Stimulated activated effector memory CD8-positive, alpha-beta T cell treated with anti-CD3 and anti-CD28 coated beads, Interleukin-12 subunit alpha, Interleukin-12 subunit beta, amount 100 ng/mL, for 72 hours (primary cell): ENCODE measurements around the gene NUFIP2.
"Not testable (repeated sequence)": the region's sequence is repeated elsewhere in the genome, so short reads cannot be mapped to it uniquely, and the experiment has no call there.

ENCODE experiments used
- ATAC-seq: fragments of 150-1000 bp; cut with Tn5 transposase; 2 replicates; pipeline ENCODE4 v1.10.0; 2021
- DNase-seq, 2 donors: peaks; one replicate each; pipeline ENCODE4 v3.0.0; 2021 to 2022; ENCODE audit warnings: low spot score in 2 of 2
- H3K27ac Mint-ChIP-seq: one replicate; pipeline ENCODE4 v1.8.0; 2022; ENCODE audit warnings: mild to moderate bottlenecking, mixed read lengths
- H3K36me3 Mint-ChIP-seq: one replicate; pipeline ENCODE4 v1.8.0; 2022; ENCODE audit warnings: mild to moderate bottlenecking, mixed read lengths
- H3K4me1 Mint-ChIP-seq: one replicate; pipeline ENCODE4 v1.8.0; 2022; ENCODE audit warnings: mixed read lengths
- H3K4me3 Mint-ChIP-seq: one replicate; pipeline ENCODE4 v1.8.0; 2022; ENCODE audit warnings: mild to moderate bottlenecking, mixed read lengths
- H3K9me3 Mint-ChIP-seq: one replicate; pipeline ENCODE4 v1.8.0; 2022; ENCODE audit warnings: mixed read lengths

Gene NUFIP2

GRCh38 chr17:29235904-29236303 is 58.0 kb downstream of the NUFIP2 start:
- ATAC-seq (no peak), DNase-seq (no peak)
- Mint-ChIP-seq H3K4me3 (no peak overlapping the region), H3K9me3 (no peaks in the 10 kb centered on the region), H3K4me1 (peaks cover 7% of the 10 kb centered on the region), H3K27ac (no peak overlapping the region), H3K36me3 (no peaks in the 10 kb centered on the region)

- H3K4me1 Mint-ChIP-seq, H3K36me3 Mint-ChIP-seq, H3K4me3 Mint-ChIP-seq, H3K27ac Mint-ChIP-seq, H3K9me3 Mint-ChIP-seq, ATAC-seq, DNase-seq: not testable (repeated sequence)
Measured at GRCh38 chr17:29234972-29235371, 59.0 kb downstream of the NUFIP2 start.

- H3K27ac Mint-ChIP-seq: no peak overlapping the region
- no peaks in the 10 kb centered on the region for H3K36me3 Mint-ChIP-seq
- no peak for ATAC-seq
- no peak overlapping the region for H3K4me3 Mint-ChIP-seq
- no peaks in the 10 kb centered on the region for H3K4me1 Mint-ChIP-seq
- H3K9me3 Mint-ChIP-seq: no peaks in the 10 kb centered on the region
- no peak for DNase-seq
Measured at GRCh38 chr17:29233301-29233700, 60.6 kb downstream of the NUFIP2 start.

GRCh38 chr17:29225396-29225795 is 68.6 kb downstream of the NUFIP2 start:
- Mint-ChIP-seq H3K27ac (no peak overlapping the region), H3K9me3 (no peaks in the 10 kb centered on the region), H3K4me3 (no peak overlapping the region), H3K36me3 (no peaks in the 10 kb centered on the region), H3K4me1 (peaks cover 6% of the 10 kb centered on the region)
- ATAC-seq (no peak), DNase-seq (no peak)

- not testable (repeated sequence) for H3K9me3 Mint-ChIP-seq, H3K36me3 Mint-ChIP-seq, H3K4me3 Mint-ChIP-seq, DNase-seq, H3K27ac Mint-ChIP-seq, ATAC-seq
- peaks cover 12% of the 10 kb centered on the region for H3K4me1 Mint-ChIP-seq
Measured at GRCh38 chr17:29221338-29221737, 72.6 kb downstream of the NUFIP2 start.

- peak; percentile 84 for ATAC-seq
- no peaks in the 10 kb centered on the region for H3K36me3 Mint-ChIP-seq
- peak; percentile 63 to 86 for DNase-seq
Measured at GRCh38 chr17:29219378-29220047, 74.4 kb downstream of the NUFIP2 start.

GRCh38 chr17:29216856-29217255 is 77.1 kb downstream of the NUFIP2 start:
- Mint-ChIP-seq H3K9me3 (no peaks in the 10 kb centered on the region), H3K4me3 (no peak overlapping the region), H3K36me3 (no peaks in the 10 kb centered on the region), H3K27ac (no peak overlapping the region), H3K4me1 (peaks cover 6% of the 10 kb centered on the region)
- DNase-seq: no peak
- no peak for ATAC-seq

More at GRCh38 chr17:29219378-29220047, 74.4 kb downstream of the NUFIP2 start:
- H3K9me3 Mint-ChIP-seq: no peaks in the 10 kb centered on the region
- peaks cover 6% of the 10 kb centered on the region for H3K4me1 Mint-ChIP-seq
- H3K4me3 Mint-ChIP-seq: no peak overlapping the region
- no peak overlapping the region for H3K27ac Mint-ChIP-seq

- Mint-ChIP-seq H3K4me1 (peaks cover 6% of the 10 kb centered on the region), H3K9me3 (no peaks in the 10 kb centered on the region), H3K27ac (no peak overlapping the region), H3K4me3 (no peak overlapping the region), H3K36me3 (no peaks in the 10 kb centered on the region)
- no peak for ATAC-seq
- no peak for DNase-seq
Measured at GRCh38 chr17:29216181-29216580, 77.8 kb downstream of the NUFIP2 start.

- DNase-seq (no peak), ATAC-seq (no peak)
- Mint-ChIP-seq H3K4me3 (no peak overlapping the region), H3K4me1 (peaks cover 6% of the 10 kb centered on the region), H3K27ac (no peak overlapping the region), H3K9me3 (no peaks in the 10 kb centered on the region), H3K36me3 (no peaks in the 10 kb centered on the region)
Measured at GRCh38 chr17:29215717-29216116, 78.2 kb downstream of the NUFIP2 start.

GRCh38 chr17:29215174-29215573 is 78.8 kb downstream of the NUFIP2 start:
- no peak for ATAC-seq
- Mint-ChIP-seq H3K9me3 (no peaks in the 10 kb centered on the region), H3K4me1 (peaks cover 6% of the 10 kb centered on the region), H3K27ac (no peak overlapping the region), H3K4me3 (no peak overlapping the region), H3K36me3 (no peaks in the 10 kb centered on the region)
- DNase-seq: no peak

GRCh38 chr17:29214215-29215146 is 79.5 kb downstream of the NUFIP2 start:
- Mint-ChIP-seq H3K4me1 (peaks cover 3% of the 10 kb centered on the region), H3K27ac (no peak overlapping the region), H3K9me3 (no peaks in the 10 kb centered on the region), H3K4me3 (no peak overlapping the region), H3K36me3 (no peaks in the 10 kb centered on the region)
- ATAC-seq (no peak), DNase-seq (no peak)

GRCh38 chr17:29212681-29213121 is 81.2 kb downstream of the NUFIP2 start:
- no peak overlapping the region for H3K27ac Mint-ChIP-seq
- DNase-seq (no peak), ATAC-seq (no peak)
- no peaks in the 10 kb centered on the region for H3K4me1 Mint-ChIP-seq
- no peak overlapping the region for H3K4me3 Mint-ChIP-seq
- H3K9me3 Mint-ChIP-seq: no peaks in the 10 kb centered on the region
- H3K36me3 Mint-ChIP-seq: no peaks in the 10 kb centered on the region

GRCh38 chr17:29212094-29212631 is 81.8 kb downstream of the NUFIP2 start:
- no peak for ATAC-seq
- Mint-ChIP-seq H3K4me1 (no peaks in the 10 kb centered on the region), H3K9me3 (no peaks in the 10 kb centered on the region), H3K36me3 (no peaks in the 10 kb centered on the region), H3K4me3 (no peak overlapping the region), H3K27ac (no peak overlapping the region)
- no peak for DNase-seq

GRCh38 chr17:29210879-29211278 is 83.1 kb downstream of the NUFIP2 start:
- no peak overlapping the region for H3K27ac Mint-ChIP-seq
- ATAC-seq (no peak), DNase-seq (no peak)
- no peaks in the 10 kb centered on the region for H3K36me3 Mint-ChIP-seq
- no peaks in the 10 kb centered on the region for H3K4me1 Mint-ChIP-seq
- no peaks in the 10 kb centered on the region for H3K9me3 Mint-ChIP-seq
- H3K4me3 Mint-ChIP-seq: no peak overlapping the region

GRCh38 chr17:29209073-29209472 is 84.9 kb downstream of the NUFIP2 start:
- Mint-ChIP-seq H3K27ac (no peak overlapping the region), H3K4me1 (no peaks in the 10 kb centered on the region), H3K9me3 (no peaks in the 10 kb centered on the region), H3K36me3 (no peaks in the 10 kb centered on the region), H3K4me3 (no peak overlapping the region)
- DNase-seq (no peak), ATAC-seq (no peak)

- no peak overlapping the region for H3K27ac Mint-ChIP-seq
- no peaks in the 10 kb centered on the region for H3K4me1 Mint-ChIP-seq
- no peaks in the 10 kb centered on the region for H3K9me3 Mint-ChIP-seq
- no peak for ATAC-seq
- H3K4me3 Mint-ChIP-seq: no peak overlapping the region
- no peak for DNase-seq
- no peaks in the 10 kb centered on the region for H3K36me3 Mint-ChIP-seq
Measured at GRCh38 chr17:29207975-29208374, 86.0 kb downstream of the NUFIP2 start.
